ENCODE measurements around the gene GDAP1L1.

GRCh38 chr20:44245977-44246376, 1.1 kb upstream of the GDAP1L1 start:
- TF ChIP-seq CTCF (conservative IDR thresholded peaks at IDR 0.05; ENCODE audit: low read length): no peak
- no peak for TF ChIP-seq EZH2phosphoT487 (IDR thresholded peaks at IDR 0.05; ENCODE audit: borderline replicate concordance, low read depth, low read length)
